GM12892 (cell line): Measurements from ENCODE around the gene FNIP2.

Source experiments
- POLR2A ChIP-seq: IDR thresholded peaks from 2 replicates; pipeline ENCODE4 v1.6.1; 2011; ENCODE audit warnings: low read depth, low read length, control low read depth
- POLR2AphosphoS5 ChIP-seq: IDR thresholded peaks from 2 replicates; pipeline ENCODE4 v1.6.1; 2011; ENCODE audit warnings: low read depth, low read length, control low read depth

DNA sequence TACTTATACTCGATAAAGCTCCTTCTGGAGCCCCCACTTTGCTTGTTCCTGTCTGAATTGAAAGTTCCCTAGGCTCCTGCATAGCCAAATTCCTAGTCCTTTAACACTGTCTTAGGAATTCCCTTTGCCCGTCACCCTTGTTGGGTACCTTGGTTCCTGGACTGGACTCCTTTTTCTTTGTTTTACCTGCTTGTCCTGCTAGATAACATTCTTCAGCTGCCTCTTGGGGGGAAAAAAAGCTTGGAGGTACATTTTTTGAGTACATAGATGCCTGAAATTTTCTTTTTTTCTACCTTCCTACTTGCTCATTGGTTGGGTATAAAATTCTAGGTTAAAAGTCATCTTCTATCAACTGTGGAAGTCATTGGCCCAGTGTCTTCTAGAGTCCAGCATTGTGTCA, 179.2 kb downstream of the FNIP2 start:
- TF ChIP-seq POLR2AphosphoS5 (no peak), POLR2A (no peak)
